Erythroblast (primary cell): ENCODE data around the gene SP1.

Experiments
- GATA1 ChIP-seq: IDR thresholded peaks from 2 replicates; pipeline ENCODE4 v1.6.1; 2011; ENCODE audit warnings: low read depth, mild to moderate bottlenecking, control low read depth, low read length, moderate library complexity
- POLR2A ChIP-seq: IDR thresholded peaks from 2 replicates; pipeline ENCODE4 v1.6.1; 2011; ENCODE audit warnings: mild to moderate bottlenecking, low read length

- TF ChIP-seq POLR2A (no peak), GATA1 (no peak)
Observed at GRCh38 chr12:53465679-53466078, 85.7 kb downstream of the SP1 start.
